A549 (cell line): ENCODE data around the gene CNTNAP2. TPM values are rescaled to one million over a fixed set of nuclear protein-coding genes. Genes with fewer than 3 reads are reported as not detected.

Experiments used
- ATAC-seq, 2 experiments: fragments of 200-7000 bp in 1 of 2; fragments of >200 bp in 1 of 2; cut with Nextera tagmentation in 1 of 2; cut with Tn5 transposase in 1 of 2; 3 replicates each; pipeline versions ENCODE4 v1.8.0 to v1.9.1; 2018 to 2020; ENCODE audit warnings: mild to moderate bottlenecking in 1 of 2, moderate library complexity in 1 of 2
- CTCF ChIA-PET: fragments of 300-600 bp; sonication (Branson Sonifier 250); formaldehyde crosslinking; extraction: SDS; loops from one replicate; lab custom pipeline; 2021; ENCODE audit warnings: antibody characterized with exemption, inconsistent platforms; lab: Yijun Ruan, JAX
- POLR2A ChIA-PET: fragments of 350-600 bp; formaldehyde crosslinking; extraction: SDS; loops from one replicate; lab custom pipeline; 2021; ENCODE audit warnings: antibody characterized with exemption, inconsistent platforms; lab: Yijun Ruan, JAX
- DNase-seq, 2 experiments: peaks; one replicate each; pipeline versions ENCODE4 v3.0.0 to v3.0.0-alpha.2; 2011 to 2016; ENCODE audit warnings: low read depth in 1 of 2, low spot score in 1 of 2
- FAIRE-seq: peaks from 2 replicates; lab custom pipeline; 2011; peaks lifted over from hg19 to GRCh38; lab: Jason Lieb, UNC
- H3K27ac ChIP-seq, 2 experiments: fragments of >200 bp; sonication (Bioruptor Twin); formaldehyde crosslinking; 3 replicates each; pipeline ENCODE4 v1.5.1; 2016 to 2017
- H3K4me1 ChIP-seq: fragments of >200 bp; sonication (Bioruptor Twin); formaldehyde crosslinking; 3 replicates; pipeline ENCODE4 v1.6.1; 2016
- H3K4me2 ChIP-seq: fragments of >200 bp; sonication (Bioruptor Twin); formaldehyde crosslinking; 3 replicates; pipeline ENCODE4 v1.6.1; 2016
- H3K4me3 ChIP-seq: fragments of >200 bp; sonication (Bioruptor Twin); formaldehyde crosslinking; 3 replicates; pipeline ENCODE4 v1.5.1; 2016
- H3K9me3 ChIP-seq: fragments of >200 bp; sonication (Bioruptor Twin); formaldehyde crosslinking; 3 replicates; pipeline ENCODE4 v1.6.1; 2016
- ATOH8 ChIP-seq: fragments of 250-450 bp; sonication (Bioruptor Pico); IDR thresholded peaks from 2 replicates; pipeline ENCODE4 v1.5.0; 2020; ENCODE audit warnings: low read depth, mild to moderate bottlenecking, moderate library complexity
- BCL3 ChIP-seq: fragments of >200 bp; sonication (Bioruptor Twin); formaldehyde crosslinking; IDR thresholded peaks from 3 replicates; pipeline ENCODE4 v1.6.1; 2016
- CHD4 ChIP-seq: fragments of 200-600 bp; sonication (generic); IDR thresholded peaks from 2 replicates; pipeline ENCODE4 v1.6.1; 2016; ENCODE audit warnings: antibody characterized with exemption, mild to moderate bottlenecking, borderline replicate concordance
- E2F6 ChIP-seq: IDR thresholded peaks from 2 replicates; pipeline ENCODE4 v1.6.1; 2012; ENCODE audit warnings: low read depth, borderline replicate concordance
- ESRRA ChIP-seq: fragments of 150-350 bp; IDR thresholded peaks from 2 replicates; pipeline ENCODE4 v1.6.1; 2014; ENCODE audit warnings: mild to moderate bottlenecking, low read length, borderline replicate concordance
- FOXS1 ChIP-seq: fragments of 250-450 bp; sonication (Bioruptor Pico); IDR thresholded peaks from 2 replicates; pipeline ENCODE4 v1.5.0; 2020; ENCODE audit warnings: mild to moderate bottlenecking, moderate library complexity
- GATA3 ChIP-seq: IDR thresholded peaks from 2 replicates; pipeline ENCODE4 v1.6.1; 2012; ENCODE audit warnings: borderline replicate concordance
- HOXA7 ChIP-seq: fragments of 250-450 bp; sonication (Bioruptor Pico); IDR thresholded peaks from 2 replicates; pipeline ENCODE4 v1.5.0; 2020; ENCODE audit warnings: mild to moderate bottlenecking, moderate library complexity
- HOXB13 ChIP-seq: fragments of 250-450 bp; sonication (Bioruptor Pico); IDR thresholded peaks from 2 replicates; pipeline ENCODE4 v1.5.0; 2020; ENCODE audit warnings: low read depth, mild to moderate bottlenecking, moderate library complexity
- HOXB5 ChIP-seq: fragments of 250-450 bp; sonication (Bioruptor Pico); IDR thresholded peaks from 2 replicates; pipeline ENCODE4 v1.5.0; 2020; ENCODE audit warnings: mild to moderate bottlenecking, moderate library complexity
- KDM5A ChIP-seq: fragments of 200-600 bp; sonication (generic); IDR thresholded peaks from 2 replicates; pipeline ENCODE4 v1.6.1; 2016; ENCODE audit warnings: antibody characterized with exemption, mild to moderate bottlenecking
- MAFK ChIP-seq: fragments of 450-650 bp; IDR thresholded peaks from 2 replicates; pipeline ENCODE4 v1.6.1; 2014; ENCODE audit not compliant: partially characterized antibody
- POLR2A ChIP-seq: IDR thresholded peaks from 2 replicates; pipeline ENCODE4 v1.6.1; 2012; ENCODE audit warnings: mild to moderate bottlenecking, low read length
- RARB ChIP-seq: fragments of 250-450 bp; sonication (Bioruptor Pico); IDR thresholded peaks from 2 replicates; pipeline ENCODE4 v1.8.0; 2021; ENCODE audit warnings: mild to moderate bottlenecking, moderate library complexity
- REST ChIP-seq: fragments of 200-600 bp; sonication (generic); IDR thresholded peaks from 2 replicates; pipeline ENCODE4 v1.6.1; 2016; ENCODE audit warnings: antibody characterized with exemption, mild to moderate bottlenecking, moderate library complexity
- RFX5 ChIP-seq: fragments of 450-650 bp; IDR thresholded peaks from 2 replicates; pipeline ENCODE4 v1.7.1; 2014; ENCODE audit warnings: antibody characterized with exemption, mild to moderate bottlenecking, moderate library complexity
- ZC3H11A ChIP-seq: fragments of 450-650 bp; IDR thresholded peaks from 2 replicates; pipeline ENCODE4 v1.6.1; 2014; ENCODE audit warnings: antibody characterized with exemption, mild to moderate bottlenecking
- ZSCAN20 ChIP-seq: fragments of 250-450 bp; sonication (Bioruptor Pico); IDR thresholded peaks from 2 replicates; pipeline ENCODE4 v1.8.0; 2022; ENCODE audit warnings: mild to moderate bottlenecking, moderate library complexity
- WGBS: methylation state at CpG from one replicate; pipeline ENCODE4 v1.1.6; 2017; ENCODE audit errors: missing lambda C conversion rate; 5-methylcytosine and 5-hydroxymethylcytosine counted together
- polyA plus RNA-seq, 4 experiments: library from polyadenylated mRNA; depleted of rRNA in 3 of 4; stranded (reverse); fragments of >200 nt; fragmentation: RNase III in 1 of 4; extraction: RNeasy Plus Mini Kit Qiagen cat#74134 plus additional on column Dnase treatment in 1 of 4; gene quantifications; 2 replicates in 3 of 4; 3 replicates in 1 of 4; pipeline ENCODE4 v1.2.3, GENCODE V29; 2011 to 2017
- TF ChIP-seq, protein P1 (sequence below): fragments of 150-350 bp; IDR thresholded peaks from 2 replicates; pipeline ENCODE4 v1.6.1; 2014; ENCODE audit warnings: low read depth, mild to moderate bottlenecking, low read length
- TF ChIP-seq, protein P2 (sequence below): IDR thresholded peaks from 2 replicates; pipeline ENCODE4 v1.6.1; 2012
- TF ChIP-seq, protein P3 (sequence below): fragments of 450-650 bp; IDR thresholded peaks from 2 replicates; pipeline ENCODE4 v1.6.1; 2014; ENCODE audit warnings: antibody characterized with exemption

CNTNAP2 gene
- polyA plus RNA-seq, 2 of the 4 experiments (the other 2 are of a cell fraction): 0.05 to 0.13 TPM

GRCh38 chr7:146639291-146639690, 522.7 kb downstream of the CNTNAP2 start:
- ATAC-seq (no peak), DNase-seq (no peak), FAIRE-seq (no peak)
- CTCF ChIA-PET: no interaction called here
- Histone ChIP-seq H3K4me2 (no peak overlapping the region), H3K4me3 (no peak overlapping the region), H3K9me3 (no peaks in the 10 kb centered on the region), H3K4me1 (no peaks in the 10 kb centered on the region), H3K27ac (no peak overlapping the region)
- POLR2A ChIA-PET: no interaction called here
- WGBS: 40% methylated on average over 3 of the region's 3 CpGs
- no peak for TF ChIP-seq KDM5A
- no peak for TF ChIP-seq GATA3
- TF ChIP-seq E2F6: no peak
- TF ChIP-seq POLR2A: no peak
- TF ChIP-seq ATOH8 (CRISPR knock-in tag): no peak
- no peak for TF ChIP-seq CHD4
- no peak for TF ChIP-seq ZC3H11A
- TF ChIP-seq REST: no peak

- Histone ChIP-seq H3K4me1 (no peaks in the 10 kb centered on the region), H3K4me2 (no peak overlapping the region), H3K9me3 (no peaks in the 10 kb centered on the region), H3K27ac (no peak overlapping the region), H3K4me3 (no peak overlapping the region)
- POLR2A ChIA-PET: no interaction called here
- TF ChIP-seq, protein P1, sequence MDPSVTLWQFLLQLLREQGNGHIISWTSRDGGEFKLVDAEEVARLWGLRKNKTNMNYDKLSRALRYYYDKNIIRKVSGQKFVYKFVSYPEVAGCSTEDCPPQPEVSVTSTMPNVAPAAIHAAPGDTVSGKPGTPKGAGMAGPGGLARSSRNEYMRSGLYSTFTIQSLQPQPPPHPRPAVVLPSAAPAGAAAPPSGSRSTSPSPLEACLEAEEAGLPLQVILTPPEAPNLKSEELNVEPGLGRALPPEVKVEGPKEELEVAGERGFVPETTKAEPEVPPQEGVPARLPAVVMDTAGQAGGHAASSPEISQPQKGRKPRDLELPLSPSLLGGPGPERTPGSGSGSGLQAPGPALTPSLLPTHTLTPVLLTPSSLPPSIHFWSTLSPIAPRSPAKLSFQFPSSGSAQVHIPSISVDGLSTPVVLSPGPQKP: no peak
- TF ChIP-seq ESRRA (no peak), HOXB5 (no peak), HOXB13 (no peak), ZSCAN20 (no peak), HOXA7 (CRISPR knock-in tag) (no peak), RFX5 (no peak), FOXS1 (CRISPR knock-in tag) (no peak), BCL3 (no peak), RARB (CRISPR knock-in tag) (no peak), MAFK (no peak)
- TF ChIP-seq, protein P2, sequence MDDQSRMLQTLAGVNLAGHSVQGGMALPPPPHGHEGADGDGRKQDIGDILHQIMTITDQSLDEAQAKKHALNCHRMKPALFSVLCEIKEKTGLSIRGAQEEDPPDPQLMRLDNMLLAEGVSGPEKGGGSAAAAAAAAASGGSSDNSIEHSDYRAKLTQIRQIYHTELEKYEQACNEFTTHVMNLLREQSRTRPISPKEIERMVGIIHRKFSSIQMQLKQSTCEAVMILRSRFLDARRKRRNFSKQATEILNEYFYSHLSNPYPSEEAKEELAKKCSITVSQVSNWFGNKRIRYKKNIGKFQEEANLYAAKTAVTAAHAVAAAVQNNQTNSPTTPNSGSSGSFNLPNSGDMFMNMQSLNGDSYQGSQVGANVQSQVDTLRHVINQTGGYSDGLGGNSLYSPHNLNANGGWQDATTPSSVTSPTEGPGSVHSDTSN: no peak
- TF ChIP-seq, protein P3, sequence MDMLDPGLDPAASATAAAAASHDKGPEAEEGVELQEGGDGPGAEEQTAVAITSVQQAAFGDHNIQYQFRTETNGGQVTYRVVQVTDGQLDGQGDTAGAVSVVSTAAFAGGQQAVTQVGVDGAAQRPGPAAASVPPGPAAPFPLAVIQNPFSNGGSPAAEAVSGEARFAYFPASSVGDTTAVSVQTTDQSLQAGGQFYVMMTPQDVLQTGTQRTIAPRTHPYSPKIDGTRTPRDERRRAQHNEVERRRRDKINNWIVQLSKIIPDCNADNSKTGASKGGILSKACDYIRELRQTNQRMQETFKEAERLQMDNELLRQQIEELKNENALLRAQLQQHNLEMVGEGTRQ: no peak
- TF ChIP-seq, all 56 proteins: peak for 0
- DNase-seq: no peak
- ATAC-seq: no peak
- 13% methylated on average over 1 of the region's 1 CpG for WGBS
- no peak for FAIRE-seq
- CTCF ChIA-PET: no interaction called here
Observed at GRCh38 chr7:146641491-146641890, 524.9 kb downstream of the CNTNAP2 start.
